Spleen (tissue), 11 donors: ENCODE measurements around the gene LRP1B. TPM values are rescaled to one million over a fixed set of nuclear protein-coding genes. Genes with fewer than 3 reads are reported as not detected.

Source experiments
- DNase-seq: peaks from one replicate; pipeline ENCODE4 v3.0.0-alpha.2; 2020
- H3K27ac ChIP-seq, 8 donors: fragments of 200-600 bp; sonication (generic) in 7 of 8; 1 replicate in 4 of 8; 2 replicates in 4 of 8; pipeline versions ENCODE4 v1.5.0 to v1.8.0; 2016 to 2021; ENCODE audit warnings: inconsistent platforms in 4 of 8, mild to moderate bottlenecking in 4 of 8, moderate library complexity in 1 of 8
- H3K27me3 ChIP-seq, 7 donors: fragments of 200-600 bp; sonication (generic) in 6 of 7; replicated peaks in 1 of 7; 1 replicate in 4 of 7; 2 replicates in 3 of 7; pipeline versions ENCODE4 v1.5.0 to v1.8.0; 2016 to 2021; ENCODE audit warnings: inconsistent platforms in 3 of 7, mild to moderate bottlenecking in 1 of 7
- H3K36me3 ChIP-seq, 6 donors: fragments of 200-600 bp; sonication (generic) in 5 of 6; 1 replicate in 4 of 6; 2 replicates in 2 of 6; pipeline versions ENCODE4 v1.5.0 to v1.8.0; 2016 to 2021; ENCODE audit warnings: inconsistent platforms in 2 of 6
- H3K4me1 ChIP-seq, 6 donors: fragments of 200-600 bp; sonication (generic) in 5 of 6; 1 replicate in 3 of 6; 2 replicates in 3 of 6; pipeline versions ENCODE4 v1.5.0 to v1.8.0; 2016 to 2021; ENCODE audit warnings: inconsistent platforms in 3 of 6
- H3K4me3 ChIP-seq, 8 donors: fragments of 200-600 bp; sonication (generic) in 7 of 8; 1 replicate in 4 of 8; 2 replicates in 4 of 8; pipeline versions ENCODE4 v1.5.0 to v1.8.0; 2016 to 2021; ENCODE audit warnings: inconsistent platforms in 4 of 8, mild to moderate bottlenecking in 4 of 8, moderate library complexity in 2 of 8
- H3K9me3 ChIP-seq, 8 donors: fragments of 200-600 bp; sonication (generic) in 7 of 8; 1 replicate in 4 of 8; 2 replicates in 4 of 8; pipeline versions ENCODE4 v1.5.0 to v1.8.0; 2016 to 2021; ENCODE audit warnings: inconsistent platforms in 4 of 8
- POLR2A ChIP-seq, 3 donors: fragments of 450-650 bp; IDR thresholded peaks; one replicate each; pipeline ENCODE4 v1.5.1; 2017; ENCODE audit warnings: antibody characterized with exemption in 3 of 3, mild to moderate bottlenecking in 1 of 3
- POLR2AphosphoS5 ChIP-seq, 3 donors: sonication (generic); formaldehyde crosslinking; IDR thresholded peaks; one replicate each; pipeline ENCODE4 v1.5.1; 2017; ENCODE audit warnings: antibody characterized with exemption in 3 of 3
- whole genome bisulfite sequencing, 5 donors: extraction: QIAGEN DNeasy Blood & Tissue Kit in 3 of 5; methylation state at CpG; one replicate each; pipeline versions ENCODE4 v1.1.5 to v1.1.7; 2013 to 2018; 5-methylcytosine and 5-hydroxymethylcytosine counted together
- intact Hi-C: fragments of 100-400 bp; cut with DNase I; formaldehyde crosslinking; loops from one replicate; pipeline ENCODE4 v1.15.0; 2023; ENCODE audit warnings: low total_unique reads
- polyA plus RNA-seq, 3 donors: library from polyadenylated mRNA; stranded (reverse); fragments of 200-250 nt; gene quantifications; one replicate each; pipeline ENCODE4 v1.2.1, GENCODE V29; 2013
- total RNA-seq, 7 donors: library from RNA; depleted of rRNA in 3 of 7; stranded (reverse); fragments of >200 nt in 3 of 7; fragmentation: NEBNext Ultra II Directional in 4 of 7; extraction: Animal tissue kit (Norgen Biotek cat#: 25700) in 4 of 7; gene quantifications; one replicate each; pipeline versions ENCODE4 v1.1.0 to v1.2.1, GENCODE V29; 2016 to 2021
- TF ChIP-seq, protein P1 (sequence below), 11 experiments: fragments of 200-600 bp in 7 of 11; fragments of 450-650 bp in 4 of 11; sonication (generic) in 4 of 11; IDR thresholded peaks in 8 of 11; conservative IDR thresholded peaks in 3 of 11; 1 replicate in 7 of 11; 2 replicates in 4 of 11; pipeline versions ENCODE4 v1.4.0 to v1.8.0; 2016 to 2021; ENCODE audit warnings: antibody characterized with exemption in 11 of 11, inconsistent platforms in 4 of 11, mild to moderate bottlenecking in 1 of 11
- donor health status: healthy with polysubstance abuse.
- donor health status: DM: no; HTN: no; CAD: no; lungs with moderate emphysema.
- donor health status: DM: no; HTN: no; CAD: no.
- donor health status: Bipolar disorder and iron deficiency.
- donor health status: healthy.
- donor health status: DM: no; HTN: no; CAD: no.
- donor health status: DM: yes; HTN: yes; CAD: no.

Gene LRP1B
- total and polyA plus RNA-seq, 10 donors: 0.02 to 0.85 (median 0.08) TPM; not detected in 2

DNA sequence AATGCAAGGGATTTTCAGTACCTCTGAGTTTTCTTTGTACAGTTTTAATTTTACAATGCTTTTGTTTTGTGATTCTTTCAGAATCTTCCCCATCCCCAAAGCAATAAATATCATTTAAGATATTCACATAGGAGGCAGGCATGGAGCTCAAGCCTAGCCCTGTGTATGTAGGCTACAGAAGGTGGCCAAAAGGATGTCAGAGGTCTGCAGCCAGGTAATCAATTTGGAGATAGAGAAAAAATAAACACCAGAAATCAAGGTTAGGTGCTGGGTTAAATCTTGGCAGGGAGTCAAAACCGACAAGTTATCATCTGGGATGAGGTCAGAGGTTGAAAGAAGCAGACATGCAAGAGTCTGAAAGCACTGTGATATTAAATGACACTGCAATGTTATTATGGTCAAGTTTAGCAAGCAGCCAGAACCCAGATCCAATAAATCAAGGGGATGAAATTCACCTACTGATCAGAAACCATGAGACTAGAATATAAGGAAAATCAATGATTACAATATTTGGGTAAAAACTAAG, 45.1 kb upstream of the LRP1B start:
- DNase-seq: no peak
- Histone ChIP-seq H3K4me3 (no peak overlapping the region), H3K27ac (no peak overlapping the region), H3K9me3 (no peaks in the 10 kb centered on the region), H3K27me3 (no peaks in the 10 kb centered on the region), H3K36me3 (no peaks in the 10 kb centered on the region), H3K4me1 (no peaks in the 10 kb centered on the region)
- TF ChIP-seq POLR2A (IDR thresholded peaks at IDR 0.05): no peak
- TF ChIP-seq, protein P1, sequence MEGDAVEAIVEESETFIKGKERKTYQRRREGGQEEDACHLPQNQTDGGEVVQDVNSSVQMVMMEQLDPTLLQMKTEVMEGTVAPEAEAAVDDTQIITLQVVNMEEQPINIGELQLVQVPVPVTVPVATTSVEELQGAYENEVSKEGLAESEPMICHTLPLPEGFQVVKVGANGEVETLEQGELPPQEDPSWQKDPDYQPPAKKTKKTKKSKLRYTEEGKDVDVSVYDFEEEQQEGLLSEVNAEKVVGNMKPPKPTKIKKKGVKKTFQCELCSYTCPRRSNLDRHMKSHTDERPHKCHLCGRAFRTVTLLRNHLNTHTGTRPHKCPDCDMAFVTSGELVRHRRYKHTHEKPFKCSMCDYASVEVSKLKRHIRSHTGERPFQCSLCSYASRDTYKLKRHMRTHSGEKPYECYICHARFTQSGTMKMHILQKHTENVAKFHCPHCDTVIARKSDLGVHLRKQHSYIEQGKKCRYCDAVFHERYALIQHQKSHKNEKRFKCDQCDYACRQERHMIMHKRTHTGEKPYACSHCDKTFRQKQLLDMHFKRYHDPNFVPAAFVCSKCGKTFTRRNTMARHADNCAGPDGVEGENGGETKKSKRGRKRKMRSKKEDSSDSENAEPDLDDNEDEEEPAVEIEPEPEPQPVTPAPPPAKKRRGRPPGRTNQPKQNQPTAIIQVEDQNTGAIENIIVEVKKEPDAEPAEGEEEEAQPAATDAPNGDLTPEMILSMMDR (IDR thresholded peaks at IDR 0.05 in 8 of 11, conservative IDR thresholded peaks at IDR 0.05 in 3 of 11): no peak
- no peak for TF ChIP-seq POLR2AphosphoS5 (IDR thresholded peaks at IDR 0.05)
- intact Hi-C loops: no loop called here
- WGBS, 5 donors: 38 to 61% (median 51%) methylated on average over 1 of the region's 1 CpG

DNA sequence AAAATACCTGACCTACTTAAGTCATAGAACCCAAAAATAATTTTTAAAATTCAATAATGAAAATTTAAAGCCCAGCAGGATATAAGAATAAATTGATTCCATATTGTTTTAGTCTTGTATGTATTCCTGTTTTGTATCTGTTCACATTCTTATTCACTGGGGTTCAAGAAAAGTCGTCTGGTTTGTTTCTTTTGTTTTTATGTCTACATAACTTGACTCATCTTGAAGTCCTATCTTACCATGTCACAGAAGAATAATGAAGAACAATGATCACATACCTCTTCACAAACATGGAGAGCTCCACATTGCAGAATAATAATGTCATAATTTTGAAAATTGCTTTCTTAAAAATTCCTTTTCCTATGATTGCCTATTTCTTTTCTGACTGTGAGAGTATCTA, 43.4 kb upstream of the LRP1B start:
- H3K9me3 ChIP-seq: no peaks in the 10 kb centered on the region
- H3K4me3 ChIP-seq: no peak overlapping the region
- DNase-seq: no peak
- H3K4me1 ChIP-seq: no peaks in the 10 kb centered on the region
- H3K27me3 ChIP-seq: no peaks in the 10 kb centered on the region
- H3K36me3 ChIP-seq: no peaks in the 10 kb centered on the region
- 51 to 78% (median 68%) methylated on average over 1 of the region's 1 CpG for WGBS, 5 donors
- intact Hi-C loops: no loop called here
- TF ChIP-seq POLR2A (IDR thresholded peaks at IDR 0.05): no peak
- H3K27ac ChIP-seq: no peak overlapping the region

DNA sequence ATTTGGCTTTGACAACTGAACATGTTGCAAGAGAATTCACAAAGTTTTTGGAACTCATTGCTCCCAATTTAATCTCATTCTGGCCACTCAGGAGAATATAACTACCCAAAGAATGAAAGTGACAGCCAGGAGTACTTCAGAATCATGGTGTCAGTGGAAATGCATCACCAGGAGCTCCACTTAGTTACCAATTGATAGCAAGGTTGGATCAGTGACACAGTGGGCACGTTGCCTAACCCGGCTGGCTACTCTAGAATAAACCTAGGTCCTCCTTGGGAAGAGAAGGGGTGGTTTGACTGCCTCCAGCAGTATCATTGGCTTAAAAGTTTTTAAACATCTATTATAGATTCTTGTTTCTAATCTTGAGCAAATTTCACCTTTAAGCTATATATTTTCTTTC, 40.0 kb upstream of the LRP1B start:
- Histone ChIP-seq H3K36me3 (no peaks in the 10 kb centered on the region), H3K4me3 (no peak overlapping the region), H3K9me3 (no peaks in the 10 kb centered on the region), H3K27me3 (no peaks in the 10 kb centered on the region), H3K4me1 (no peaks in the 10 kb centered on the region), H3K27ac (no peak overlapping the region)
- intact Hi-C loops: no loop called here
- WGBS, 5 donors: 73 to 93% (median 77%) methylated on average over 2 of the region's 2 CpGs
- TF ChIP-seq, protein P1 (IDR thresholded peaks at IDR 0.05 in 8 of 11, conservative IDR thresholded peaks at IDR 0.05 in 3 of 11): no peak
- TF ChIP-seq POLR2AphosphoS5 (IDR thresholded peaks at IDR 0.05) (no peak), POLR2A (IDR thresholded peaks at IDR 0.05) (no peak)
- no peak for DNase-seq

DNA sequence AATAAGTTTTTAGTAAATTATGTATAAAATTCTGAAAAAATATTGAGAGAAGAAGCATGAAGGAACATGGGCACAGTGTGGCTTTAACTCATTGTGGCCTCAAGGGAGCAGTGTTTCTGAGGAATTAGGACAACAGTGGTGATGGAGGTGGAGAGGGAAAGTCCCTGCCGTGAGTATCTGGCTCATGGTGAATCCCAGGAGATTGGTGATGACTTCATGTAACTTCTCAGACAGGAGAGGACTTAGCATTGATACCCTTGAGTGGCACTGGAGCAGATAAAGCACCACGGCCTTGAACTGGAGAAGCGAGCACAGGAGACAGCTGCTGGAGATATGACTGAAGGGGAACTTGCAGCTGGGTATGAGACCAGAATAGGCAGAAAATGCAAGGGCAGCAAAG, 35.0 kb upstream of the LRP1B start:
- H3K9me3 ChIP-seq: peaks cover 0 to 4% (median 0%) of the 10 kb centered on the region in 8 donors
- 26 to 36% (median 34%) methylated on average over 3 of the region's 3 CpGs for WGBS, 5 donors
- H3K36me3 ChIP-seq: no peaks in the 10 kb centered on the region
- TF ChIP-seq, protein P1 (IDR thresholded peaks at IDR 0.05 in 8 of 11, conservative IDR thresholded peaks at IDR 0.05 in 3 of 11): no peak
- no peak for TF ChIP-seq POLR2AphosphoS5 (IDR thresholded peaks at IDR 0.05)
- no peak for TF ChIP-seq POLR2A (IDR thresholded peaks at IDR 0.05)
- intact Hi-C loops: no loop called here
- H3K4me3 ChIP-seq: no peak overlapping the region
- H3K4me1 ChIP-seq: no peaks in the 10 kb centered on the region
- no peak for DNase-seq
- H3K27me3 ChIP-seq: no peaks in the 10 kb centered on the region
- no peak overlapping the region for H3K27ac ChIP-seq

DNA sequence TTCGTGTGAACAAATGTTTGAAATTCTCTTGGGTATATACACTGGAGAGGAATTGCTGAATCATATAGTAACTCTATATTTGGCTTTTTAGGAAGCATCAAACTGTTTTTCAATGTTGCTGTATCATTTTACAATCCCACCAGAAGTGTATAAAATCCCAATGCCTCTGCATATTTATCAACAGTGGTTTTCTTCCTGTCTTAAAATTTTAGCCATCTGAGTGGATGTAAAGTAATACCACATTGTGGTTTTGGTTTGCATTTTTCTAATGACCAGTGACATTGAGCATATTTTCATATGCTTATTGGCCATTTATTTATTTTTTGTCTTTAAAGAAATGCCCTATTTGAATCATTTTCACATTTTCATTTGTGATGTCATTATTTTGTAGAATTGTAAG, 22.8 kb upstream of the LRP1B start:
- WGBS, 5 donors: 36 to 51% (median 46%) methylated on average over 1 of the region's 1 CpG
- Histone ChIP-seq H3K4me3 (no peak overlapping the region), H3K27ac (no peak overlapping the region), H3K27me3 (no peaks in the 10 kb centered on the region), H3K9me3 (no peaks in the 10 kb centered on the region), H3K36me3 (no peaks in the 10 kb centered on the region), H3K4me1 (no peaks in the 10 kb centered on the region)
- intact Hi-C loops: no loop called here
- no peak for TF ChIP-seq POLR2A (IDR thresholded peaks at IDR 0.05)
- TF ChIP-seq, protein P1 (IDR thresholded peaks at IDR 0.05 in 8 of 11, conservative IDR thresholded peaks at IDR 0.05 in 3 of 11): no peak
- no peak for TF ChIP-seq POLR2AphosphoS5 (IDR thresholded peaks at IDR 0.05)
- DNase-seq: no peak
